Stomach smooth muscle (tissue), 2 donors: ENCODE measurements around the gene SPATA20.
A peak's percentile ranks its signal among the peaks of the same experiment; 100 is the strongest.

ENCODE experiments used
- H3K27ac ChIP-seq: one replicate; pipeline ENCODE4 v1.7.0; 2013; ENCODE audit warnings: mild to moderate bottlenecking, low read length, inconsistent platforms
- H3K27me3 ChIP-seq, 2 donors: one replicate each; pipeline ENCODE4 v1.7.0; 2013; ENCODE audit warnings: low read length in 2 of 2; ENCODE audit not compliant: insufficient read depth in 2 of 2, control insufficient read depth in 1 of 2
- H3K36me3 ChIP-seq, 2 donors: one replicate each; pipeline ENCODE4 v1.7.0; 2013; ENCODE audit warnings: low read length in 2 of 2; ENCODE audit not compliant: control insufficient read depth in 2 of 2, insufficient read depth in 2 of 2
- H3K4me1 ChIP-seq: one replicate; pipeline ENCODE4 v1.7.0; 2013; ENCODE audit warnings: low read length; ENCODE audit not compliant: control insufficient read depth, insufficient read depth
- H3K4me3 ChIP-seq, 2 donors: one replicate each; pipeline ENCODE4 v1.7.0; 2013; ENCODE audit warnings: low read length in 2 of 2
- H3K9ac ChIP-seq, 2 donors: one replicate each; pipeline ENCODE4 v1.7.0; 2013; ENCODE audit warnings: low read length in 2 of 2, mild to moderate bottlenecking in 1 of 2
- H3K9me3 ChIP-seq, 2 donors: one replicate each; pipeline ENCODE4 v1.7.0; 2013; ENCODE audit warnings: low read length in 2 of 2; ENCODE audit not compliant: control insufficient read depth in 2 of 2
- donor health status: healthy.
- donor health status: Pancreatic carcinoma.

SPATA20 gene

GRCh38 chr17:50521514-50521913 lies 25.5 kb upstream of the SPATA20 start:
- Histone ChIP-seq H3K4me1 (no peaks in the 10 kb centered on the region), H3K9ac (no peak overlapping the region), H3K27ac (no peak overlapping the region), H3K9me3 (no peaks in the 10 kb centered on the region), H3K4me3 (no peak overlapping the region), H3K36me3 (no peaks in the 10 kb centered on the region), H3K27me3 (no peaks in the 10 kb centered on the region)

GRCh38 chr17:50522766-50523165 lies 24.2 kb upstream of the SPATA20 start:
- Histone ChIP-seq H3K9ac (no peak overlapping the region), H3K4me3 (no peak overlapping the region), H3K36me3 (no peaks in the 10 kb centered on the region), H3K27me3 (no peaks in the 10 kb centered on the region), H3K4me1 (no peaks in the 10 kb centered on the region), H3K27ac (no peak overlapping the region), H3K9me3 (no peaks in the 10 kb centered on the region)

- Histone ChIP-seq H3K27ac (no peak overlapping the region), H3K36me3 (no peaks in the 10 kb centered on the region), H3K9me3 (no peaks in the 10 kb centered on the region), H3K9ac (no peak overlapping the region), H3K4me1 (no peaks in the 10 kb centered on the region), H3K4me3 (no peak overlapping the region), H3K27me3 (no peaks in the 10 kb centered on the region)
These were observed 23.8 kb upstream of the SPATA20 start for GRCh38 chr17:50523208-50523607.

DNA sequence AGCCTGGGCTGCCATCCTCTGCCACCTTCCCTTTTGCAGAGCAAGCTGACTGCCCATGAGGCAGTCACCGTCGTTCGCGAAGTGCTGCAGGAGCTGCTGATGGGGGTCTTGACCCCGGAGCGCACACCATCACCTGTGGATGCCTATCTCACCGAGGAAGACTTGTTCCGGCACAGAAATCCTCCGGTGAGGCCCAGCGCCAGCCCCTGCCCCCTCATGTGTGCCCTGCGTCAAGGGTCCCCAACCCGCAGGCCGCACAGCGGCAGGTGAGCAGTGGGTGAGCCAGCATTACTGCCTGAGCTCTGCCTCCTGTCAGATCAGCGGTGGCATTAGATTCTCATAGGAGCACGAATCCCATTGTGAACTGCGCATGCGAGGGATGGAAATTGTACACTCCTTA lies 22.1 kb upstream of the SPATA20 start:
- no peaks in the 10 kb centered on the region for H3K36me3 ChIP-seq
- peaks cover 1 to 6% of the 10 kb centered on the region in 2 donors for H3K27me3 ChIP-seq

DNA sequence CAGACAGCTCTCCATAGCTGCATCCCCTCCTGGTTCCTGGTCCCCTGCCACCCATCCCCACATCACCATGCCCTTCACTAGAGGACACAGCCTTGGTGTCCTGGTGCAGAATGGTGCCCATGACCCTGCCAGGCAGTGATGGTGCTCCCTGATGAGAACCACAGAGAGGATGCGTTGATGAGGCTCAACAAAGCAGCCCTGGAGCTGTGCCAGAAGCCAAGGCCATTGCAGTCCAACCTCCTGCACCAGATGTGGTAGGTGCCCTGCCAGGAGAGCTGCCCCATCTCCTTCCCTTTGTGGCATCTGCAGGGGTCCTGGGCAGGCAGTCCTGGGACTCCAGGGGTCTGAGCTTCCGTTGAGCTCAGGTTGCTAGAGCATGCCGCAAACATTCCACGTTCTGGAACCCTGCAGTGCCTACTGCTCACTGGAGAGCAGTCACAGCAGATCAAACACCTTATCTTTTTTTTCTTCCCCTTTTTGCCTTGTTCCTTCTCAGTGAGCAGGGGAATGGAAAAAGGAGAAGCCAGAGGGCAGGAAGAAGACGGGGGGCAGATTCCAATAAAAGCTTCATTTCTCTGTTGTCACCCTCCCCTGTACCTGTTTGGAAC lies 19.7 kb upstream of the SPATA20 start:
- H3K27ac ChIP-seq = no peak overlapping the region
- no peak overlapping the region for H3K9ac ChIP-seq
- no peaks in the 10 kb centered on the region for H3K36me3 ChIP-seq

More for the DNA sequence above, 22.1 kb upstream of the SPATA20 start:
- Histone ChIP-seq H3K27ac (no peak overlapping the region), H3K4me3 (no peak overlapping the region), H3K9ac (no peak overlapping the region), H3K4me1 (no peaks in the 10 kb centered on the region), H3K9me3 (no peaks in the 10 kb centered on the region)

GRCh38 chr17:50527949-50528474 lies 19.0 kb upstream of the SPATA20 start:
- H3K9ac ChIP-seq = no peak overlapping the region
- H3K36me3 ChIP-seq = no peaks in the 10 kb centered on the region
- H3K9me3 ChIP-seq = no peaks in the 10 kb centered on the region
- H3K4me1 ChIP-seq = peaks cover 5% of the 10 kb centered on the region
- H3K27ac ChIP-seq = no peak overlapping the region
- peaks cover 24 to 29% of the 10 kb centered on the region in 2 donors for H3K27me3 ChIP-seq
- no peak overlapping the region for H3K4me3 ChIP-seq

More for the DNA sequence above, 19.7 kb upstream of the SPATA20 start:
- Histone ChIP-seq H3K4me1 (no peaks in the 10 kb centered on the region), H3K4me3 (no peak overlapping the region), H3K9me3 (no peaks in the 10 kb centered on the region), H3K27me3 (peaks cover 18 to 21% of the 10 kb centered on the region in 2 donors)

DNA sequence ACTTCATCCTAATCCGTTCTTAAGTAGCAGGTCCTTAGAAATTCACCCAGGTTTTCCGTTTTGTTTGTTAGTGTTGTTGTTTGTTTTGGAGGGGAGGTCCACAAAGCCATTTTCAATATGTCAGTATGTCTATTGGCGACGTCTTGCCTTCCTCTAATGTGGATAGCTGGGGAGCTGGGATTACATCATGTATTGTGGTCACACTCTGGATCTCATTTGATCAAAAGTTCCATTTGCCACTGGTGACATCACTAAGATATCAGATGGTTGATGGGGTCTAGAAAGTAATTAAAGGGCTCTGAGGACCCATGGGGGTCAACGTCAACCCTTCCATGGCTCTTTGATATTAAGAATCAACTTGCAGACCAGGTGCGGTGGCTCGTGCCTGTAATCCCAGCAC lies 17.1 kb upstream of the SPATA20 start:
- no peaks in the 10 kb centered on the region for H3K9me3 ChIP-seq
- peaks cover 31 to 45% of the 10 kb centered on the region in 2 donors for H3K27me3 ChIP-seq
- H3K4me1 ChIP-seq = peaks cover 17% of the 10 kb centered on the region
- no peak overlapping the region for H3K9ac ChIP-seq
- no peaks in the 10 kb centered on the region for H3K36me3 ChIP-seq
- H3K27ac ChIP-seq = no peak overlapping the region
- H3K4me3 ChIP-seq = no peak overlapping the region

DNA sequence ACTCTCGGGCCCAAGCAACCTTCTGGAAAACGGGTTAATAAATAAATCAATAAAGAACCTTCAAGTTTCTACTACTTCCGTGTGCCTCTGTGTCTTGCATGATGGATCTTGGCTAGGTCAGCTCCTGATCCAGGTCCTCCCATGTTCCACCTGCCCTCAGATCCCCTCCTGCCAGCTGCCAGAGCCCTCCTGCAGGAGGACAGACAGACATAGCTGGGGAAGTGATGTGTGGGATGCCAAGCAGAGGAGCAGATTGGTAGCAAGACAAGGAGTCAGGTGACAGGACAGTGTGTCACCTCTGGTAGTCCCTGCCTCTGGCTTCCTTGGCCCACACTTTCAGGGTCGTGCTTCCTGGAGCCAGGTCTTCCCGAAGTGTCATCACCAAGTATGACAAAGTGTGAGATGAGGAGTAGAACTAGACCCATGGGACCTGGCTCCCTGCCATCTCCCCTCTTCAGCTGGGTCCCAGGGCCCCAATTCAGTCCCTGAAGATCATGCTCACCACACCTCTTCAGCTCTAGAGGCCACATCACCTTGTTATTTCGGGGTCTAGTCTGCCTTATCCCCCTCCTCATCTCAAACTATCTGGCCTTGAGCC lies 15.4 kb upstream of the SPATA20 start:
- Histone ChIP-seq H3K36me3 (no peaks in the 10 kb centered on the region), H3K4me3 (no peak overlapping the region), H3K9ac (no peak overlapping the region), H3K27ac (no peak overlapping the region), H3K9me3 (no peaks in the 10 kb centered on the region), H3K4me1 (peaks cover 17% of the 10 kb centered on the region), H3K27me3 (peaks cover 33 to 48% of the 10 kb centered on the region in 2 donors)

DNA sequence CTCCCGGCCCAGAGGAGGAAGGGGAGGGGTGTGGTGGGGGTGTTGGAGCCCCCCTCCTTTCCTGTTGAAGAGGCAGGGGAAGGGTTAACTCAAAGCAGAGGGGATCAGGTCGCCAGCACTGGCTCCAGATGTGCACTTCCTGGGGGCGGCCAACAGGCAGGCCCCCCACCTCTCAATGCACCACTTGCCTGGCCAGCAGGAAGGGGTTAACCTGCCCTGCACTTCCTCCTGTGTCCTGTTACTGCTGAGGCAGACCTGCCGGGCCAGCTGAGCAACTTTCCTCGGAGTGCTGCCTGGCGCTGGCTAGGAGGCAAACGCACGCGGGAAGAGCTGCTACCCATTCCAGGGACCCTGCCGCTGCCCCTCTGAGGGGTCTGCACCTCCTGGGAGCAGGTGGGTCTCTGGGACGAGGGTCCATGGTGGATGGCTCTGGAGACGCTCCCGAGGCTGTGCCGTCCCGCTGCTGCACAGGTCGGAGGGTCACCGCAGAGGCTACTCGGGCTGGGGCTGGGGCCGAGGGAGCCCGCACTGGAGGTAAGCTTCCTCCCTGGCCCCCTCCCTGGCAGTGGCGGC lies 14.4 kb upstream of the SPATA20 start, which contains the start of gene EPN3:
Gene EPN3 (plus strand): TSS at position 284 of the 573 bp plus-strand sequence. CDS start 3,822 bp downstream, outside the sequence.
- Histone ChIP-seq H3K9ac (no peak within 1 kb of the TSS), H3K4me1 (peaks cover 17% of the 10 kb centered on the region), H3K4me3 (peak within 1 kb of the TSS in 1 of 2 donors; percentile 15), H3K36me3 (no peaks in the 10 kb centered on the region), H3K27me3 (peaks cover 33 to 48% of the 10 kb centered on the region in 2 donors), H3K27ac (no peak within 1 kb of the TSS), H3K9me3 (no peaks in the 10 kb centered on the region)

GRCh38 chr17:50533185-50533584 lies 13.8 kb upstream of the SPATA20 start:
- Histone ChIP-seq H3K27ac (no peak overlapping the region), H3K9me3 (no peaks in the 10 kb centered on the region), H3K4me1 (peaks cover 17% of the 10 kb centered on the region), H3K27me3 (peaks cover 33 to 48% of the 10 kb centered on the region in 2 donors), H3K9ac (no peak overlapping the region), H3K4me3 (peak overlapping the region in 1 of 2 donors; percentile 15), H3K36me3 (no peaks in the 10 kb centered on the region)
